HepG2 (cell line): ENCODE measurements around the gene GPR68. TPM values are rescaled to one million over a fixed set of nuclear protein-coding genes. Genes with fewer than 3 reads are reported as not detected.

ENCODE experiments used
- ATAC-seq: fragments of 200-7000 bp; cut with Tn5 transposase; 3 replicates; pipeline ENCODE4 v1.9.1; 2020; ENCODE audit warnings: mild to moderate bottlenecking, moderate library complexity
- BruUV-seq: library from RNA; stranded (reverse); fragments of 400-500 nt; replicated peaks from 2 replicates; lab custom pipeline; 2021; lab: Mats Ljungman, UMichigan
- CTCF ChIA-PET: fragments of 300-600 bp; formaldehyde crosslinking; extraction: SDS; loops from one replicate; lab custom pipeline; 2021; ENCODE audit warnings: low total read pairs, inconsistent platforms, low intra/inter-chr PET ratio; lab: Yijun Ruan, JAX
- POLR2A ChIA-PET: fragments of 350-600 bp; sonication (Branson Sonifier 250); formaldehyde crosslinking; loops from one replicate; lab custom pipeline; 2020; ENCODE audit warnings: antibody characterized with exemption, inconsistent platforms; lab: Yijun Ruan, JAX
- DNase-seq: peaks from one replicate; pipeline ENCODE4 v3.0.0-alpha.2; 2015; ENCODE audit warnings: low spot score
- FAIRE-seq: peaks from 3 replicates; lab custom pipeline; 2011; peaks lifted over from hg19 to GRCh38; lab: Jason Lieb, UNC
- H2AFZ ChIP-seq: one replicate; pipeline ENCODE4 v1.6.1; 2011; ENCODE audit warnings: low read length, inconsistent platforms
- H3K27ac ChIP-seq: fragments of 300-600 bp; 3 replicates; pipeline ENCODE4 v1.8.0; 2011; ENCODE audit warnings: mixed run types, mild to moderate bottlenecking, mixed read lengths, low read length, inconsistent platforms; ENCODE audit not compliant: insufficient read depth; ENCODE audit errors: extremely low read length
- H3K27me3 ChIP-seq, 2 experiments: fragments of 200-600 bp in 1 of 2; 2 replicates in 1 of 2; 3 replicates in 1 of 2; pipeline versions ENCODE4 v1.6.0 to v1.8.0; 2011; ENCODE audit warnings: low read length in 2 of 2, mild to moderate bottlenecking in 2 of 2, moderate library complexity in 2 of 2, inconsistent platforms in 1 of 2; ENCODE audit not compliant: insufficient read depth in 2 of 2, control insufficient read depth in 1 of 2
- H3K36me3 ChIP-seq, 2 experiments: fragments of 200-600 bp in 1 of 2; replicated peaks in 1 of 2; 2 replicates in 1 of 2; 3 replicates in 1 of 2; pipeline versions ENCODE4 v1.5.1 to v1.8.0; 2011; ENCODE audit warnings: low read length in 2 of 2, inconsistent platforms in 1 of 2; ENCODE audit not compliant: insufficient read depth in 2 of 2, control insufficient read depth in 1 of 2
- H3K4me1 ChIP-seq: 2 replicates; pipeline ENCODE4 v1.5.1; 2012; ENCODE audit warnings: low read length, inconsistent platforms; ENCODE audit not compliant: insufficient read depth
- H3K4me2 ChIP-seq: 2 replicates; pipeline ENCODE4 v1.6.0; 2011; ENCODE audit warnings: low read depth, low read length, inconsistent platforms
- H3K4me3 ChIP-seq, 3 experiments: fragments of 200-600 bp in 1 of 3; sonication (generic), shearing (Covaris generic) in 1 of 3; replicated peaks in 1 of 3; 2 replicates each; pipeline ENCODE4 v1.5.1; 2011 to 2016; ENCODE audit warnings: low read length in 3 of 3, inconsistent platforms in 2 of 3, low read depth in 2 of 3, mild to moderate bottlenecking in 2 of 3, control low read depth in 1 of 3, mixed read lengths in 1 of 3; ENCODE audit not compliant: insufficient read depth in 1 of 3
- H3K79me2 ChIP-seq: one replicate; pipeline ENCODE4 v1.6.1; 2011; ENCODE audit warnings: low read length, inconsistent platforms; ENCODE audit not compliant: insufficient read depth
- H3K9ac ChIP-seq: 2 replicates; pipeline ENCODE4 v1.6.0; 2011; ENCODE audit warnings: mild to moderate bottlenecking, low read depth, low read length, inconsistent platforms; ENCODE audit not compliant: insufficient read depth
- H3K9me3 ChIP-seq: 2 replicates; pipeline ENCODE4 v1.5.1; 2012; ENCODE audit warnings: mild to moderate bottlenecking, low read length
- H4K20me1 ChIP-seq: 2 replicates; pipeline ENCODE4 v1.6.0; 2011; ENCODE audit warnings: inconsistent platforms, mild to moderate bottlenecking, low read length, moderate library complexity; ENCODE audit not compliant: insufficient read depth
- MTA1 ChIP-seq: sonication (generic); formaldehyde crosslinking; IDR thresholded peaks from 2 replicates; pipeline ENCODE4 v1.4.0; 2020; ENCODE audit warnings: missing genetic modification reagents, mild to moderate bottlenecking, borderline replicate concordance
- PPARG ChIP-seq: conservative IDR thresholded peaks from 2 replicates; pipeline ENCODE4 v1.6.1; 2016; ENCODE audit warnings: missing biosample characterization, missing genetic modification reagents
- RBAK ChIP-seq: sonication (generic); formaldehyde crosslinking; IDR thresholded peaks from 2 replicates; pipeline ENCODE4 v1.5.1; 2020; ENCODE audit warnings: mild to moderate bottlenecking, missing genetic modification reagents
- SOX13 ChIP-seq, 3 experiments: fragments of 450-650 bp in 1 of 3; sonication (generic) in 1 of 3; formaldehyde crosslinking in 1 of 3; IDR thresholded peaks in 2 of 3; conservative IDR thresholded peaks in 1 of 3; 2 replicates each; pipeline versions ENCODE4 v1.5.0 to v1.6.1; 2016 to 2020; ENCODE audit warnings: antibody characterized with exemption in 1 of 3, mild to moderate bottlenecking in 1 of 3, missing compliant biosample characterization in 1 of 3, missing genetic modification reagents in 1 of 3, moderate library complexity in 1 of 3
- ZBTB39 ChIP-seq: sonication (generic); formaldehyde crosslinking; IDR thresholded peaks from 2 replicates; pipeline ENCODE4 v1.5.0; 2020; ENCODE audit warnings: missing genetic modification reagents
- ZNF232 ChIP-seq: sonication (generic); formaldehyde crosslinking; IDR thresholded peaks from 2 replicates; pipeline ENCODE4 v1.4.0; 2020; ENCODE audit warnings: missing genetic modification reagents, borderline replicate concordance
- ZNF251 ChIP-seq: sonication (generic); formaldehyde crosslinking; IDR thresholded peaks from 2 replicates; pipeline ENCODE4 v1.9.0; 2021; ENCODE audit warnings: mild to moderate bottlenecking, missing genetic modification reagents
- whole genome bisulfite sequencing: methylation state at CpG from one replicate; pipeline ENCODE4 v1.1.6; 2017; ENCODE audit warnings: low lambda C conversion rate; 5-methylcytosine and 5-hydroxymethylcytosine counted together
- in situ Hi-C: cut with HindIII; loops from 2 replicates; pipeline ENCODE4 v1.10.0; 2017; ENCODE audit warnings: low pct_unique_long_range_greater_than_20kb; ENCODE audit not compliant: extremely low pct_ligation_motif_present
- intact Hi-C: fragments of 100-400 bp; cut with micrococcal nuclease; formaldehyde crosslinking; loops from one replicate; pipeline ENCODE4 v1.10.0; 2022; ENCODE audit not compliant: unreplicated experiment
- polyA plus RNA-seq, 8 experiments: library from polyadenylated mRNA; depleted of rRNA in 3 of 8; stranded (reverse) in 7 of 8; unstranded in 1 of 8; fragments of >200 nt; fragmentation: Illumina TruSeq in 4 of 8; extraction: Trizol in 4 of 8; gene quantifications; 2 replicates each; pipeline versions ENCODE4 v1.2.1 to v1.2.3, GENCODE V29; 2011 to 2016; ENCODE audit warnings: low read depth in 4 of 8, missing spikeins in 1 of 8, mixed read lengths in 1 of 8; ENCODE audit not compliant: insufficient read depth in 1 of 8
- total RNA-seq, 5 experiments: library from RNA; depleted of rRNA; stranded (reverse); fragments of >200 nt; fragmentation: Illumina TruSeq; extraction: Trizol; gene quantifications; 2 replicates each; pipeline ENCODE4 v1.2.3, GENCODE V29; 2016; ENCODE audit warnings: low read depth in 1 of 5
- TF ChIP-seq, protein P1 (sequence below): sonication (generic); formaldehyde crosslinking; IDR thresholded peaks from 2 replicates; pipeline ENCODE4 v1.8.0; 2022; ENCODE audit warnings: mild to moderate bottlenecking, missing genetic modification reagents; ENCODE audit not compliant: insufficient replicate concordance

Gene GPR68
- total and polyA plus RNA-seq, 2 of the 13 experiments (the other 11 are each of a cell fraction or from before 2014, with no cell fraction given): not detected

GRCh38 chr14:91269076-91269991 lies 24.8 kb upstream of the GPR68 start:
- in situ Hi-C loops: no loop called here
- Histone ChIP-seq H3K27ac (no peak overlapping the region), H3K9me3 (no peaks in the 10 kb centered on the region), H3K79me2 (no peaks in the 10 kb centered on the region), H2AFZ (no peak overlapping the region), H3K4me1 (peaks cover 8% of the 10 kb centered on the region), H3K36me3 (peaks cover 0 to 8% of the 10 kb centered on the region in 2 experiments; a peak in 2 of 5 replicates), H3K4me3 (no peak overlapping the region), H4K20me1 (no peaks in the 10 kb centered on the region), H3K27me3 (peaks cover 3 to 11% of the 10 kb centered on the region in 2 experiments; a peak in 3 of 5 replicates), H3K4me2 (no peak overlapping the region), H3K9ac (no peak overlapping the region)
- no peak for FAIRE-seq
- POLR2A ChIA-PET: no interaction called here
- 69% methylated on average over 24 of the region's 24 CpGs for WGBS
- intact Hi-C loops: no loop called here
- ATAC-seq: no peak
- BruUV-seq: no TSS peak
- CTCF ChIA-PET: no interaction called here
- DNase-seq: no peak
- TF ChIP-seq ZNF232 (CRISPR knock-in tag) (no peak), ZBTB39 (CRISPR knock-in tag) (no peak), RBAK (CRISPR knock-in tag) (no peak), ZNF251 (CRISPR knock-in tag) (no peak), PPARG (CRISPR knock-in tag) (no peak), MTA1 (CRISPR knock-in tag) (no peak), SOX13 (IDR thresholded peaks at IDR 0.05) (no peak), SOX13 (CRISPR knock-in tag; conservative IDR thresholded peaks at IDR 0.05 in 1 of 2, IDR thresholded peaks at IDR 0.05 in 1 of 2) (no peak)
- TF ChIP-seq, protein P1, sequence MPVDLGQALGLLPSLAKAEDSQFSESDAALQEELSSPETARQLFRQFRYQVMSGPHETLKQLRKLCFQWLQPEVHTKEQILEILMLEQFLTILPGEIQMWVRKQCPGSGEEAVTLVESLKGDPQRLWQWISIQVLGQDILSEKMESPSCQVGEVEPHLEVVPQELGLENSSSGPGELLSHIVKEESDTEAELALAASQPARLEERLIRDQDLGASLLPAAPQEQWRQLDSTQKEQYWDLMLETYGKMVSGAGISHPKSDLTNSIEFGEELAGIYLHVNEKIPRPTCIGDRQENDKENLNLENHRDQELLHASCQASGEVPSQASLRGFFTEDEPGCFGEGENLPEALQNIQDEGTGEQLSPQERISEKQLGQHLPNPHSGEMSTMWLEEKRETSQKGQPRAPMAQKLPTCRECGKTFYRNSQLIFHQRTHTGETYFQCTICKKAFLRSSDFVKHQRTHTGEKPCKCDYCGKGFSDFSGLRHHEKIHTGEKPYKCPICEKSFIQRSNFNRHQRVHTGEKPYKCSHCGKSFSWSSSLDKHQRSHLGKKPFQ (CRISPR knock-in tag): no peak
